LNCAP (cell line): ENCODE results near the gene ARHGAP31.

Experiments used
- CTCF ChIP-seq: fragments of 450-650 bp; IDR thresholded peaks from 2 replicates; pipeline ENCODE4 v1.5.1; 2017; ENCODE audit warnings: mild to moderate bottlenecking

ARHGAP31 gene

GRCh38 chr3:119362940-119363725 is 69.0 kb downstream of the ARHGAP31 start:
- TF ChIP-seq CTCF: no peak

- no peak for TF ChIP-seq CTCF
Observed at GRCh38 chr3:119364401-119364800, 70.2 kb downstream of the ARHGAP31 start.

- TF ChIP-seq CTCF: no peak
Observed at GRCh38 chr3:119365418-119365817, 71.2 kb downstream of the ARHGAP31 start.

- no peak for TF ChIP-seq CTCF
Observed at GRCh38 chr3:119367000-119367399, 72.8 kb downstream of the ARHGAP31 start.

- no peak for TF ChIP-seq CTCF
Observed at GRCh38 chr3:119368298-119368697, 74.1 kb downstream of the ARHGAP31 start.

- no peak for TF ChIP-seq CTCF
Observed at GRCh38 chr3:119375106-119375505, 80.9 kb downstream of the ARHGAP31 start.

- TF ChIP-seq CTCF: no peak
Observed at GRCh38 chr3:119375510-119375909, 81.3 kb downstream of the ARHGAP31 start.

GRCh38 chr3:119376758-119377157 is 82.6 kb downstream of the ARHGAP31 start:
- TF ChIP-seq CTCF: no peak
